ENCODE results near the gene ZHX3. TPM values are rescaled to one million over a fixed set of nuclear protein-coding genes. Genes with fewer than 3 reads are reported as not detected.

ZHX3 gene, protein sequence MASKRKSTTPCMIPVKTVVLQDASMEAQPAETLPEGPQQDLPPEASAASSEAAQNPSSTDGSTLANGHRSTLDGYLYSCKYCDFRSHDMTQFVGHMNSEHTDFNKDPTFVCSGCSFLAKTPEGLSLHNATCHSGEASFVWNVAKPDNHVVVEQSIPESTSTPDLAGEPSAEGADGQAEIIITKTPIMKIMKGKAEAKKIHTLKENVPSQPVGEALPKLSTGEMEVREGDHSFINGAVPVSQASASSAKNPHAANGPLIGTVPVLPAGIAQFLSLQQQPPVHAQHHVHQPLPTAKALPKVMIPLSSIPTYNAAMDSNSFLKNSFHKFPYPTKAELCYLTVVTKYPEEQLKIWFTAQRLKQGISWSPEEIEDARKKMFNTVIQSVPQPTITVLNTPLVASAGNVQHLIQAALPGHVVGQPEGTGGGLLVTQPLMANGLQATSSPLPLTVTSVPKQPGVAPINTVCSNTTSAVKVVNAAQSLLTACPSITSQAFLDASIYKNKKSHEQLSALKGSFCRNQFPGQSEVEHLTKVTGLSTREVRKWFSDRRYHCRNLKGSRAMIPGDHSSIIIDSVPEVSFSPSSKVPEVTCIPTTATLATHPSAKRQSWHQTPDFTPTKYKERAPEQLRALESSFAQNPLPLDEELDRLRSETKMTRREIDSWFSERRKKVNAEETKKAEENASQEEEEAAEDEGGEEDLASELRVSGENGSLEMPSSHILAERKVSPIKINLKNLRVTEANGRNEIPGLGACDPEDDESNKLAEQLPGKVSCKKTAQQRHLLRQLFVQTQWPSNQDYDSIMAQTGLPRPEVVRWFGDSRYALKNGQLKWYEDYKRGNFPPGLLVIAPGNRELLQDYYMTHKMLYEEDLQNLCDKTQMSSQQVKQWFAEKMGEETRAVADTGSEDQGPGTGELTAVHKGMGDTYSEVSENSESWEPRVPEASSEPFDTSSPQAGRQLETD
- total RNA-seq = 34.5 TPM
- long read RNA-seq, partial matches to known transcripts = 6 of 23 reads
- long read RNA-seq, other reads (novel, unspliced or antisense) = 15 of 23 reads

GRCh38 chr20:41317546-41318270 lies at the start of gene ZHX3:
TSS of gene ZHX3 (minus strand) at chr20:41317731. CDS start at chr20:41204916, 112,815 bp downstream.
- TF ChIP-seq CTCF (IDR thresholded peaks at IDR 0.05) = no peak
- peak; percentile 97 for DNase-seq
- Histone ChIP-seq H3K27me3 (ENCODE audit: low read depth) (no peaks in the 10 kb centered on the region), H3K4me3 (peak within 1 kb of the TSS; percentile 79), H3K4me1 (peaks cover 16% of the 10 kb centered on the region), H3K27ac (peak within 1 kb of the TSS; percentile 90), H3K36me3 (no peaks in the 10 kb centered on the region), H3K9me3 (no peaks in the 10 kb centered on the region)
- intact Hi-C loops (cut with DNase I) = no loop called here
- peak; percentile 97 to 99 for ATAC-seq

GRCh38 chr20:41367393-41367695 lies 49.8 kb upstream of the ZHX3 start:
- Histone ChIP-seq H3K4me1 (peaks cover 4% of the 10 kb centered on the region), H3K36me3 (no peaks in the 10 kb centered on the region), H3K27me3 (ENCODE audit: low read depth) (peaks cover 42% of the 10 kb centered on the region), H3K27ac (no peak overlapping the region), H3K4me3 (no peak overlapping the region), H3K9me3 (no peaks in the 10 kb centered on the region)
- ATAC-seq = no peak
- intact Hi-C loops (cut with DNase I) = no loop called here
- TF ChIP-seq CTCF (IDR thresholded peaks at IDR 0.05) = no peak
- no peak for DNase-seq

GRCh38 chr20:41366546-41367392 lies 49.2 kb upstream of the ZHX3 start, which contains the start of gene EMILIN3:
TSS of gene EMILIN3 (minus strand) at chr20:41366818. CDS start at chr20:41366634, 184 bp downstream.
- Histone ChIP-seq H3K27ac (no peak within 1 kb of the TSS), H3K4me3 (peak within 1 kb of the TSS; percentile 27), H3K36me3 (no peaks in the 10 kb centered on the region), H3K27me3 (ENCODE audit: low read depth) (peaks cover 42% of the 10 kb centered on the region), H3K9me3 (no peaks in the 10 kb centered on the region), H3K4me1 (peaks cover 4% of the 10 kb centered on the region)
- intact Hi-C loops (cut with DNase I) = no loop called here
- DNase-seq (no peak), ATAC-seq (no peak)
- TF ChIP-seq CTCF (IDR thresholded peaks at IDR 0.05) = no peak

DNA sequence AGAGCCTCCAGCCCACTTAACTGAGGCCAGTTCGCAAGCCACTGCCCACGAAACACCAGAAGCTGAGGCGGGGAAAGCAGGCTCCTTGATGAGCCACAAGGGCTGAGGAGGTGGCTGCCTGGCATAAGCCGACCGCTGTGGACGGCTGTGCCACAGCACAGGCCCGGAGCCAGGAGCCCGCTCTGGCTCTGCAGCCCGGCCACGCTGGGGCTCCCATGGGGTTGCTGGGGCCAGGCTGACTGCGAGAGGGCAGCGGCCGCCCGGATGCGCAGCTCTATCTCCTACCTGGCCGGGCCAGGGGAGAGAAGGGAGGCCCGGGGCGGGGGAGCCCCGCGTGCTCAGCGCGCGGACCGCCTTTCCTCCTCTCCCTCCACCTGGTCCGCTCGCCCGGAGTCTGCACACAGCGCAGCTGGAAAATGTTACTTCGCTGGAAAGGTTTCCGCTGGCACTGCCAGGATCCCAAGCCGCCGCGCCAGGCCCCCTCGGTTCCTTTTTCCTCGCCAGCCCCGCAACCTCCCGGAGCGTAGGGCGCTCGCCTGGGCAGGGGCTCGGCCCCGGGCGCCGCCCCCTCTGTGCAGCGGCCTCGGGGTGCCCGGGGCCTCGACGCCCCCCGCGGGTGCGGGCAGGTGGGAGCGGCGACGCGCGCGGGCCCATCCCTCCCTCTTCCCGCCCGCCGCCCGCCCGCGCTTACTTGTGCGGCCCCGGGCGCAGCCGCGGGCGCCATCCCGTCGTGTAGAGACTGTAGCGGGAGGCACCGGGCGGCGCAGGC lies 48.4 kb upstream of the ZHX3 start:
- no peak overlapping the region for H3K27ac ChIP-seq
- no peak for ATAC-seq
- intact Hi-C loops (cut with DNase I) = no loop called here
- H3K4me1 ChIP-seq = peaks cover 4% of the 10 kb centered on the region
- no peaks in the 10 kb centered on the region for H3K9me3 ChIP-seq
- H3K4me3 ChIP-seq = peak overlapping the region; percentile 27
- H3K27me3 ChIP-seq (ENCODE audit: low read depth) = peaks cover 42% of the 10 kb centered on the region
- no peaks in the 10 kb centered on the region for H3K36me3 ChIP-seq
- TF ChIP-seq CTCF (IDR thresholded peaks at IDR 0.05) = no peak
- no peak for DNase-seq
